PC-3 (cell line): Measurements from ENCODE around the gene NCEH1. TPM values are rescaled to one million over a fixed set of nuclear protein-coding genes. Genes with fewer than 3 reads are reported as not detected.
A peak's percentile ranks its signal among the peaks of the same experiment; 100 is the strongest.

Experiments
- ATAC-seq: fragments of 200-7000 bp; cut with Tn5 transposase; 2 replicates; pipeline ENCODE4 v1.9.1; 2020; ENCODE audit warnings: mild to moderate bottlenecking, moderate library complexity
- BruUV-seq: library from RNA; stranded (reverse); fragments of 400-500 nt; replicated peaks from 2 replicates; lab custom pipeline; 2021; lab: Mats Ljungman, UMichigan
- CTCF ChIA-PET: fragments of 300-600 bp; sonication (Branson Sonifier 250); formaldehyde crosslinking; loops from one replicate; lab custom pipeline; 2022; ENCODE audit warnings: antibody characterized with exemption; lab: Charles Lee
- POLR2A ChIA-PET: fragments of 300-600 bp; sonication (Branson Sonifier 250); formaldehyde crosslinking; loops from one replicate; lab custom pipeline; 2022; ENCODE audit warnings: antibody characterized with exemption; ENCODE audit not compliant: unreplicated experiment; lab: Charles Lee
- DNase-seq: peaks from one replicate; pipeline ENCODE4 v3.0.0-alpha.2; 2015
- H2AFZ ChIP-seq: fragments of 300-600 bp; sonication (generic); 2 replicates; pipeline ENCODE4 v1.6.0; 2016; ENCODE audit warnings: antibody characterized with exemption, low read length
- H3F3A ChIP-seq: fragments of 300-600 bp; sonication (generic); one replicate; pipeline ENCODE4 v1.6.0; 2017; ENCODE audit warnings: antibody characterized with exemption, low read length, control low read depth, mild to moderate bottlenecking; ENCODE audit not compliant: unreplicated experiment
- H3K27ac ChIP-seq: fragments of 300-600 bp; sonication (generic); 2 replicates; pipeline ENCODE4 v1.5.1; 2016; ENCODE audit warnings: mild to moderate bottlenecking, low read length
- H3K27me3 ChIP-seq: fragments of 300-600 bp; sonication (generic); 2 replicates; pipeline ENCODE4 v1.6.1; 2016; ENCODE audit warnings: low read length, mixed read lengths
- H3K36me3 ChIP-seq: fragments of 300-600 bp; sonication (generic); 2 replicates; pipeline ENCODE4 v1.6.1; 2016; ENCODE audit warnings: low read depth, mixed run types, low read length, mixed read lengths
- H3K4me1 ChIP-seq: fragments of 300-600 bp; sonication (generic); 2 replicates; pipeline ENCODE4 v1.5.1; 2016; ENCODE audit warnings: low read length; ENCODE audit not compliant: insufficient read depth
- H3K4me2 ChIP-seq: fragments of 300-600 bp; sonication (generic); 2 replicates; pipeline ENCODE4 v1.6.0; 2016; ENCODE audit warnings: low read length
- H3K4me3 ChIP-seq: fragments of 300-600 bp; sonication (generic); 2 replicates; pipeline ENCODE4 v1.5.1; 2016; ENCODE audit warnings: mild to moderate bottlenecking, low read length, mixed read lengths
- H3K79me2 ChIP-seq: fragments of 300-600 bp; sonication (generic); 2 replicates; pipeline ENCODE4 v1.6.1; 2017; ENCODE audit warnings: low read length, mixed read lengths
- H3K9ac ChIP-seq: fragments of 300-600 bp; sonication (generic); 2 replicates; pipeline ENCODE4 v1.6.0; 2016; ENCODE audit warnings: mild to moderate bottlenecking, low read length
- H3K9me2 ChIP-seq: fragments of 300-600 bp; sonication (generic); replicated peaks from 2 replicates; pipeline ENCODE4 v1.6.1; 2016; ENCODE audit warnings: mixed run types, low read length, mixed read lengths
- H3K9me3 ChIP-seq: fragments of 300-600 bp; sonication (generic); 2 replicates; pipeline ENCODE4 v1.6.1; 2016; ENCODE audit warnings: low read length, mixed read lengths
- H4K20me1 ChIP-seq: fragments of 300-600 bp; sonication (generic); 2 replicates; pipeline ENCODE4 v1.6.1; 2016; ENCODE audit warnings: low read length, mixed read lengths
- EZH2 ChIP-seq: fragments of 300-600 bp; sonication (generic); IDR thresholded peaks from one replicate; pipeline ENCODE4 v1.6.1; 2017; ENCODE audit warnings: antibody characterized with exemption, mild to moderate bottlenecking, low read length; ENCODE audit not compliant: unreplicated experiment
- EZH2phosphoT487 ChIP-seq: fragments of 300-600 bp; sonication (generic); IDR thresholded peaks from 2 replicates; pipeline ENCODE4 v1.6.1; 2018; ENCODE audit warnings: mild to moderate bottlenecking, antibody characterized with exemption, low read length, borderline replicate concordance
- intact Hi-C: fragments of 100-400 bp; cut with micrococcal nuclease; formaldehyde crosslinking; loops from 2 replicates; pipeline ENCODE4 v1.9.0; 2023
- total RNA-seq: library from RNA; depleted of rRNA; stranded (reverse); fragments of >200 nt; gene quantifications from 2 replicates; pipeline ENCODE4 v1.2.3, GENCODE V29; 2014
- TF ChIP-seq, protein P1 (sequence below): fragments of 300-600 bp; sonication (generic); conservative IDR thresholded peaks from 2 replicates; pipeline ENCODE4 v1.5.1; 2017; ENCODE audit warnings: antibody characterized with exemption, low read depth, mild to moderate bottlenecking, low read length

NCEH1 gene
- total RNA-seq, 1 experiment from 2014 or later = 28.2 TPM

GRCh38 chr3:172585954-172586353 lies 124.9 kb downstream of the NCEH1 start:
- no TSS peak for BruUV-seq
- Histone ChIP-seq H3K27ac (no peak overlapping the region), H3K36me3 (no peaks in the 10 kb centered on the region), H3K9me3 (no peaks in the 10 kb centered on the region), H3K4me3 (no peak overlapping the region), H3F3A (no peaks in the 10 kb centered on the region), H3K79me2 (no peaks in the 10 kb centered on the region), H2AFZ (no peak overlapping the region), H3K9me2 (no peaks in the 10 kb centered on the region), H4K20me1 (no peaks in the 10 kb centered on the region), H3K9ac (no peak overlapping the region), H3K27me3 (no peaks in the 10 kb centered on the region), H3K4me2 (no peak overlapping the region), H3K4me1 (no peaks in the 10 kb centered on the region)
- ATAC-seq = no peak
- intact Hi-C loops = no loop called here
- CTCF ChIA-PET = no interaction called here
- no peak for DNase-seq
- TF ChIP-seq, protein P1, sequence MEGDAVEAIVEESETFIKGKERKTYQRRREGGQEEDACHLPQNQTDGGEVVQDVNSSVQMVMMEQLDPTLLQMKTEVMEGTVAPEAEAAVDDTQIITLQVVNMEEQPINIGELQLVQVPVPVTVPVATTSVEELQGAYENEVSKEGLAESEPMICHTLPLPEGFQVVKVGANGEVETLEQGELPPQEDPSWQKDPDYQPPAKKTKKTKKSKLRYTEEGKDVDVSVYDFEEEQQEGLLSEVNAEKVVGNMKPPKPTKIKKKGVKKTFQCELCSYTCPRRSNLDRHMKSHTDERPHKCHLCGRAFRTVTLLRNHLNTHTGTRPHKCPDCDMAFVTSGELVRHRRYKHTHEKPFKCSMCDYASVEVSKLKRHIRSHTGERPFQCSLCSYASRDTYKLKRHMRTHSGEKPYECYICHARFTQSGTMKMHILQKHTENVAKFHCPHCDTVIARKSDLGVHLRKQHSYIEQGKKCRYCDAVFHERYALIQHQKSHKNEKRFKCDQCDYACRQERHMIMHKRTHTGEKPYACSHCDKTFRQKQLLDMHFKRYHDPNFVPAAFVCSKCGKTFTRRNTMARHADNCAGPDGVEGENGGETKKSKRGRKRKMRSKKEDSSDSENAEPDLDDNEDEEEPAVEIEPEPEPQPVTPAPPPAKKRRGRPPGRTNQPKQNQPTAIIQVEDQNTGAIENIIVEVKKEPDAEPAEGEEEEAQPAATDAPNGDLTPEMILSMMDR = no peak
- TF ChIP-seq EZH2phosphoT487 (no peak), EZH2 (no peak)
- POLR2A ChIA-PET = no interaction called here

GRCh38 chr3:172582712-172583111 lies 128.2 kb downstream of the NCEH1 start:
- peak; percentile 4 for DNase-seq
- CTCF ChIA-PET = no interaction called here

GRCh38 chr3:172581757-172582166 lies 129.1 kb downstream of the NCEH1 start:
- Histone ChIP-seq H3K9me2 (no peaks in the 10 kb centered on the region), H3K9me3 (no peaks in the 10 kb centered on the region), H3K4me1 (no peaks in the 10 kb centered on the region), H3K9ac (no peak overlapping the region), H3K27ac (no peak overlapping the region), H3K27me3 (no peaks in the 10 kb centered on the region), H3K36me3 (no peaks in the 10 kb centered on the region), H2AFZ (no peak overlapping the region), H4K20me1 (no peaks in the 10 kb centered on the region), H3F3A (no peaks in the 10 kb centered on the region), H3K4me2 (no peak overlapping the region), H3K79me2 (no peaks in the 10 kb centered on the region), H3K4me3 (no peak overlapping the region)
- ChIA-PET CTCF (no interaction called here), POLR2A (no interaction called here)
- TF ChIP-seq, protein P1 = no peak
- TF ChIP-seq EZH2phosphoT487 (no peak), EZH2 (no peak)
- DNase-seq (no peak), ATAC-seq (no peak)
- intact Hi-C loops = no loop called here
- no TSS peak for BruUV-seq

More at GRCh38 chr3:172582712-172583111, 128.2 kb downstream of the NCEH1 start:
- H2AFZ ChIP-seq = no peak overlapping the region
- POLR2A ChIA-PET = no interaction called here
- no peaks in the 10 kb centered on the region for H4K20me1 ChIP-seq
- H3K79me2 ChIP-seq = no peaks in the 10 kb centered on the region
- no peaks in the 10 kb centered on the region for H3K4me1 ChIP-seq
- H3F3A ChIP-seq = no peaks in the 10 kb centered on the region
- no peaks in the 10 kb centered on the region for H3K36me3 ChIP-seq
- no TSS peak for BruUV-seq
- no peaks in the 10 kb centered on the region for H3K9me2 ChIP-seq
- no peak overlapping the region for H3K4me3 ChIP-seq
- H3K27me3 ChIP-seq = no peaks in the 10 kb centered on the region
- H3K9me3 ChIP-seq = no peaks in the 10 kb centered on the region
- no peak overlapping the region for H3K27ac ChIP-seq
- intact Hi-C loops = no loop called here
- ATAC-seq = no peak
- no peak overlapping the region for H3K9ac ChIP-seq
- TF ChIP-seq EZH2phosphoT487 (no peak), EZH2 (no peak)
- TF ChIP-seq, protein P1 = no peak
- H3K4me2 ChIP-seq = no peak overlapping the region
